SK-N-SH (cell line): ENCODE results near the gene SERPINA3. TPM values are rescaled to one million over a fixed set of nuclear protein-coding genes. Genes with fewer than 3 reads are reported as not detected.

Experiments
- CTCF ChIA-PET: fragments of 300-600, 350-600 bp; formaldehyde crosslinking; extraction: SDS; loops from one replicate; lab custom pipeline; 2021; lab: Yijun Ruan, JAX
- POLR2A ChIA-PET: fragments of 350-600 bp; sonication (Branson Sonifier 250); formaldehyde crosslinking; extraction: SDS; loops from one replicate; lab custom pipeline; 2020; ENCODE audit warnings: antibody characterized with exemption, inconsistent platforms; lab: Yijun Ruan, JAX
- DNase-seq: peaks from one replicate; pipeline ENCODE4 v3.0.0; 2012
- H2AFZ ChIP-seq: fragments of 200-600 bp; sonication (generic); 2 replicates; pipeline ENCODE4 v1.8.1; 2016; ENCODE audit warnings: antibody characterized with exemption, mild to moderate bottlenecking, low read depth
- H3F3A ChIP-seq: fragments of 200-600 bp; sonication (generic); replicated peaks from 2 replicates; pipeline ENCODE3; 2016; ENCODE audit warnings: antibody characterized with exemption, mild to moderate bottlenecking; ENCODE audit not compliant: insufficient read depth
- H3K27ac ChIP-seq, 2 experiments: fragments of 200-500 bp in 1 of 2; fragments of 200-600 bp in 1 of 2; sonication (Bioruptor generic) in 1 of 2; sonication (generic), shearing (Covaris generic) in 1 of 2; 2 replicates each; pipeline versions ENCODE4 v1.5.1 to v1.6.1; 2014 to 2016; ENCODE audit warnings: low read depth in 2 of 2, inconsistent platforms in 1 of 2, low read length in 1 of 2, mild to moderate bottlenecking in 1 of 2, mixed read lengths in 1 of 2
- H3K27me3 ChIP-seq: fragments of 200-600 bp; sonication (generic), shearing (Covaris generic); 2 replicates; pipeline ENCODE4 v1.6.1; 2016; ENCODE audit warnings: mixed run types; ENCODE audit not compliant: insufficient read depth
- H3K36me3 ChIP-seq, 2 experiments: fragments of 200-500 bp in 1 of 2; fragments of 200-600 bp in 1 of 2; sonication (Bioruptor generic) in 1 of 2; sonication (generic) in 1 of 2; replicated peaks in 1 of 2; 2 replicates each; pipeline versions ENCODE3 to v1.5.1; 2014 to 2016; ENCODE audit warnings: low read length in 1 of 2, mild to moderate bottlenecking in 1 of 2; ENCODE audit not compliant: insufficient read depth in 2 of 2, control insufficient read depth in 1 of 2
- H3K4me1 ChIP-seq, 2 experiments: fragments of 200-500 bp in 1 of 2; fragments of 200-600 bp in 1 of 2; sonication (Bioruptor generic) in 1 of 2; sonication (generic), shearing (Covaris generic) in 1 of 2; 2 replicates each; pipeline versions ENCODE4 v1.5.1 to v1.6.1; 2014 to 2016; ENCODE audit warnings: low read depth in 1 of 2, low read length in 1 of 2, mixed run types in 1 of 2; ENCODE audit not compliant: insufficient read depth in 2 of 2, control insufficient read depth in 1 of 2
- H3K4me2 ChIP-seq: fragments of 200-600 bp; sonication (generic), shearing (Covaris generic); 2 replicates; pipeline ENCODE4 v1.6.1; 2017; ENCODE audit warnings: mixed run types
- H3K4me3 ChIP-seq, 2 experiments: fragments of 200-500 bp in 1 of 2; fragments of 200-600 bp in 1 of 2; sonication (Bioruptor generic) in 1 of 2; sonication (generic), shearing (Covaris generic) in 1 of 2; 2 replicates each; pipeline versions ENCODE4 v1.5.1 to v1.8.1; 2014 to 2016; ENCODE audit warnings: low read depth in 2 of 2, inconsistent platforms in 1 of 2, low read length in 1 of 2, mild to moderate bottlenecking in 1 of 2, mixed read lengths in 1 of 2, moderate library complexity in 1 of 2
- H3K79me2 ChIP-seq: fragments of 200-600 bp; sonication (generic); 2 replicates; pipeline ENCODE4 v1.8.1; 2017; ENCODE audit warnings: mild to moderate bottlenecking; ENCODE audit not compliant: insufficient read depth
- H3K9ac ChIP-seq: fragments of 200-600 bp; sonication (generic); 2 replicates; pipeline ENCODE4 v1.6.1; 2017; ENCODE audit warnings: mixed run types
- H3K9me2 ChIP-seq: fragments of 200-600 bp; sonication (generic); 2 replicates; pipeline ENCODE4 v1.6.1; 2017; ENCODE audit warnings: mixed run types
- H3K9me3 ChIP-seq: fragments of 200-600 bp; sonication (generic); 2 replicates; pipeline ENCODE4 v1.6.1; 2017; ENCODE audit warnings: mixed run types, mild to moderate bottlenecking, moderate library complexity
- H4K20me1 ChIP-seq: fragments of 200-600 bp; sonication (generic); 2 replicates; pipeline ENCODE4 v1.6.1; 2017; ENCODE audit warnings: mild to moderate bottlenecking, mixed run types; ENCODE audit not compliant: insufficient read depth
- CHD2 ChIP-seq: fragments of 150-350 bp; IDR thresholded peaks from 2 replicates; pipeline ENCODE4 v1.6.1; 2018; ENCODE audit warnings: low read length; ENCODE audit not compliant: partially characterized antibody
- ELF1 ChIP-seq: IDR thresholded peaks from 2 replicates; pipeline ENCODE4 v1.4.0; 2012
- EP300 ChIP-seq, 2 experiments: IDR thresholded peaks; 2 replicates each; pipeline versions ENCODE4 v1.4.0 to v1.6.1; 2012; ENCODE audit warnings: borderline replicate concordance in 1 of 2, low read depth in 1 of 2, low read length in 1 of 2
- EZH2phosphoT487 ChIP-seq: fragments of 200-600 bp; sonication (generic); IDR thresholded peaks from 2 replicates; pipeline ENCODE4 v1.6.1; 2017; ENCODE audit warnings: low read depth, mixed run types, mild to moderate bottlenecking, antibody characterized with exemption, moderate library complexity, borderline replicate concordance
- FOXJ3 ChIP-seq: sonication (generic); formaldehyde crosslinking; IDR thresholded peaks from 2 replicates; pipeline ENCODE4 v1.5.1; 2020; ENCODE audit warnings: mild to moderate bottlenecking, missing genetic modification reagents
- GATA2 ChIP-seq: sonication (generic); formaldehyde crosslinking; IDR thresholded peaks from 2 replicates; pipeline ENCODE4 v1.5.0; 2020; ENCODE audit warnings: mild to moderate bottlenecking, missing genetic modification reagents
- JUND ChIP-seq: IDR thresholded peaks from 2 replicates; pipeline ENCODE4 v1.4.0; 2012
- MEF2A ChIP-seq: IDR thresholded peaks from 2 replicates; pipeline ENCODE4 v1.4.0; 2012; ENCODE audit warnings: low read depth, borderline replicate concordance
- SIN3A ChIP-seq: IDR thresholded peaks from 2 replicates; pipeline ENCODE4 v1.6.1; 2012; ENCODE audit warnings: low read depth, mild to moderate bottlenecking, low read length, moderate library complexity, borderline replicate concordance
- YY1 ChIP-seq: IDR thresholded peaks from 2 replicates; pipeline ENCODE4 v1.4.0; 2012; ENCODE audit warnings: low read depth, mild to moderate bottlenecking
- WGBS: methylation state at CpG from one replicate; pipeline ENCODE4 v1.1.6; 2017; ENCODE audit warnings: low lambda C conversion rate; 5-methylcytosine and 5-hydroxymethylcytosine counted together
- polyA plus RNA-seq, 3 experiments: library from polyadenylated mRNA; depleted of rRNA; stranded (reverse); fragments of >200 nt; gene quantifications; 2 replicates each; pipeline ENCODE4 v1.2.3, GENCODE V29; 2012
- TF ChIP-seq, protein P1 (sequence below): IDR thresholded peaks from 2 replicates; pipeline ENCODE4 v1.4.0; 2012; ENCODE audit warnings: low read depth, borderline replicate concordance

The SERPINA3 gene
- polyA plus RNA-seq, 1 of the 3 experiments (the other 2 are of a cell fraction), result 0.25 TPM

- TF ChIP-seq EP300 (IDR thresholded peaks at IDR 0.05; ENCODE audit: borderline replicate concordance in 1 of 2, low read depth in 1 of 2, low read length in 1 of 2), result no peak
- TF ChIP-seq, all 33 proteins: peak for 0
Observed at GRCh38 chr14:94562941-94563883, 49.0 kb upstream of the SERPINA3 start (continued).

DNA sequence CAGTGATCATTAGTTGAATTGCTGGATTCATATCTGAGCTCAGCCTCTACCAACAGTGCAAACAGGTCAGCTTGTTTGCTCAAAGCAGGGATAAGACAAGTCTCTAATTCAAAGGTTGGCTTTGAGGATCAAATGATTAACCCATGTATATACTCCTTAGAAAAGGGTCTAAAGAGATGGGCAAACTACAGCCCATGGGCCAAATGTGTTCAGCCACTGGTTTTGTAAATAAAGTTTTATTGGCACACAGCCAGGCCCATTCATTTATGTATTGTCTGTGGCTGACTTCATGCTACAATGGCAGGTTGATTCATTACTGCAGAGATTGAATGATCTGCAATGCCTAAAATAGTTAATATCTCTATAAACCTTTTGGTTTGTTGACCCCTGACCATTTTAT, 47.8 kb upstream of the SERPINA3 start:
- CTCF ChIA-PET, result interaction anchor here (1.0 to 1.9 kb wide), 3 partner anchors 14 to 78 kb away, joined by 4 to 6 read pairs (median 6); no protein-coding TSS in a partner anchor
- DNase-seq, result no peak

GRCh38 chr14:94568186-94568585, 44.0 kb upstream of the SERPINA3 start:
- no peaks in the 10 kb centered on the region for H3K4me1 ChIP-seq
- H3K36me3 ChIP-seq, result no peaks in the 10 kb centered on the region
- H3F3A ChIP-seq, result no peaks in the 10 kb centered on the region
- no peaks in the 10 kb centered on the region for H3K79me2 ChIP-seq
- H3K4me3 ChIP-seq, result no peak overlapping the region
- no peak for TF ChIP-seq SIN3A
- TF ChIP-seq, protein P1, sequence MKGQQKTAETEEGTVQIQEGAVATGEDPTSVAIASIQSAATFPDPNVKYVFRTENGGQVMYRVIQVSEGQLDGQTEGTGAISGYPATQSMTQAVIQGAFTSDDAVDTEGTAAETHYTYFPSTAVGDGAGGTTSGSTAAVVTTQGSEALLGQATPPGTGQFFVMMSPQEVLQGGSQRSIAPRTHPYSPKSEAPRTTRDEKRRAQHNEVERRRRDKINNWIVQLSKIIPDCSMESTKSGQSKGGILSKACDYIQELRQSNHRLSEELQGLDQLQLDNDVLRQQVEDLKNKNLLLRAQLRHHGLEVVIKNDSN, result no peak
- no peak for TF ChIP-seq EZH2phosphoT487
- TF ChIP-seq FOXJ3 (CRISPR knock-in tag), result no peak
- TF ChIP-seq CHD2, result no peak
- no peak for TF ChIP-seq YY1
- H3K9ac ChIP-seq, result no peak overlapping the region
- H4K20me1 ChIP-seq, result no peaks in the 10 kb centered on the region
- ChIA-PET POLR2A (no interaction called here), CTCF (interaction anchor here (1.1 to 2.2 kb wide), 2 partner anchors 18 to 19 kb away, joined by 3 to 9 read pairs; no protein-coding TSS in a partner anchor)
- H3K4me2 ChIP-seq, result no peak overlapping the region
- peaks cover 10% of the 10 kb centered on the region; the same call in 1 of the 2 replicates for H3K27me3 ChIP-seq
- H2AFZ ChIP-seq, result no peak overlapping the region
- no peak for DNase-seq
- WGBS, result 28% methylated on average over 9 of the region's 9 CpGs
- H3K9me2 ChIP-seq, result no peaks in the 10 kb centered on the region
- H3K9me3 ChIP-seq, result no peaks in the 10 kb centered on the region
- no peak overlapping the region for H3K27ac ChIP-seq

More for the DNA sequence above, 47.8 kb upstream of the SERPINA3 start:
- Histone ChIP-seq H3K4me3 (no peak overlapping the region), H2AFZ (no peak overlapping the region), H3K4me2 (no peak overlapping the region), H3F3A (no peaks in the 10 kb centered on the region), H4K20me1 (no peaks in the 10 kb centered on the region), H3K27me3 (peaks cover 10% of the 10 kb centered on the region; the same call in 1 of the 2 replicates), H3K4me1 (no peaks in the 10 kb centered on the region), H3K9ac (no peak overlapping the region), H3K9me2 (no peaks in the 10 kb centered on the region), H3K27ac (no peak overlapping the region), H3K36me3 (no peaks in the 10 kb centered on the region), H3K79me2 (no peaks in the 10 kb centered on the region), H3K9me3 (no peaks in the 10 kb centered on the region)
- TF ChIP-seq CHD2 (no peak), ELF1 (no peak), EZH2phosphoT487 (no peak), JUND (no peak), EP300 (IDR thresholded peaks at IDR 0.05; ENCODE audit: borderline replicate concordance in 1 of 2, low read depth in 1 of 2, low read length in 1 of 2) (no peak), GATA2 (CRISPR knock-in tag) (no peak), MEF2A (no peak)
- POLR2A ChIA-PET, result no interaction called here
